Measurements from ENCODE around the gene TBCD. TPM values are rescaled to one million over a fixed set of nuclear protein-coding genes. Genes with fewer than 3 reads are reported as not detected.
"Not testable (repeated sequence)": the region's sequence is repeated elsewhere in the genome, so short reads cannot be mapped to it uniquely, and the experiment has no call there.

The TBCD gene
- polyA plus RNA-seq, 3 donors from 2014 or later: 70.2 to 142 (median 99.7) TPM

GRCh38 chr17:82965371-82965770 is 213.5 kb downstream of the TBCD start:
- no peak for DNase-seq
- peaks cover 5 to 7% of the 10 kb centered on the region in 2 donors for H3K4me1 Mint-ChIP-seq
- peaks cover 0 to 7% (median 3%) of the 10 kb centered on the region in 3 donors for H3K36me3 Mint-ChIP-seq
- H3K4me3 Mint-ChIP-seq: no peak overlapping the region
- no peak overlapping the region for H3K27ac Mint-ChIP-seq
- no peaks in the 10 kb centered on the region for H3K9me3 Mint-ChIP-seq
- H3K27me3 Mint-ChIP-seq (ENCODE audit: low read depth in 3 of 3): no peaks in the 10 kb centered on the region

- no peak for DNase-seq
- H3K4me3 Mint-ChIP-seq: no peak overlapping the region
- no peaks in the 10 kb centered on the region for H3K9me3 Mint-ChIP-seq
- H3K27me3 Mint-ChIP-seq (ENCODE audit: low read depth in 3 of 3): no peaks in the 10 kb centered on the region
- H3K36me3 Mint-ChIP-seq: peaks cover 0 to 7% (median 3%) of the 10 kb centered on the region in 3 donors
- H3K4me1 Mint-ChIP-seq: peaks cover 5 to 7% of the 10 kb centered on the region in 2 donors
- peak overlapping the region in 1 of 6 donors; percentile 7 for H3K27ac Mint-ChIP-seq
Measured at GRCh38 chr17:82966415-82966814, 214.6 kb downstream of the TBCD start.

GRCh38 chr17:82967268-82968032 is 215.6 kb downstream of the TBCD start:
- Mint-ChIP-seq H3K27ac (no peak overlapping the region), H3K9me3 (no peaks in the 10 kb centered on the region), H3K4me3 (no peak overlapping the region), H3K27me3 (ENCODE audit: low read depth in 3 of 3) (no peaks in the 10 kb centered on the region), H3K36me3 (peaks cover 0 to 7% (median 3%) of the 10 kb centered on the region in 3 donors), H3K4me1 (peaks cover 5 to 7% of the 10 kb centered on the region in 2 donors)
- DNase-seq: no peak

DNA sequence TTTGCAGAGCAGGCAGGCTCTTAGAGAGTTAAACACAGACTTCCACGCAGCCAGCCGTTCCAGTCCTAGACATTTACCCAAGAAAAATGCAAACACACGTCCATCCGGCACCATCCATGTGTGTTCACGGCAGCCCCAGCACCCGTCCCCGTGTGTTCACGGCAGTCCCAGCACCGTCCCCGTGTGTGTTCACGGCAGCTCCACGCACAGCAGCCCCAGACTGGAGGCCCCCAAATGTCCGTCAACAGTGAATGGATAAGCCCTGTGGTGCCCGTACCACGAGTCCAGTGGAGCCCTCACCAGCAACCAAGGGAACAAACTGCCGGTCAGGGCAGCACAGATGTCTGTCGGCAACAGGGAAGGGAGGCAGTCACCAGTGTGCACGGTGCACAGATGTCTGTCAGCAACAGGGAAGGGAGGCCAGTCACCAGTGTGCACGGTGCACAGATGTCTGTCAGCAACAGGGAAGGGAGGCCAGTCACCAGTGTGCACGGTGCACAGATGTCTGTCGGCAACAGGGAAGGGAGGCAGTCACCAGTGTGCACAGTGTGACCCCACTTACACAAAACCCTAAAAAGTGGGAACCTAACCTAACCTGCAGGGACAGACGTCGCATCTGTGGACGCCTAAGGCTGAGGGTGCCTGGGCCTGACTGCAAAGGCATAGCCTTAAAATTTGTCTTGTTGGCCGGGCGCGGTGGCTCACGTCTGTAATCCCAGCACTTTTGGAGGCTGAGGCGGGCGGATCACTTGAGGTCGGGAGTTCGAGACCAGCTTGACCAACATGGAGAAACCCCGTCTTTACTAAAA is 216.4 kb downstream of the TBCD start:
- not testable (repeated sequence) for H3K27me3 Mint-ChIP-seq (ENCODE audit: low read depth in 3 of 3); H3K36me3 Mint-ChIP-seq; H3K27ac Mint-ChIP-seq; H3K9me3 Mint-ChIP-seq; H3K4me1 Mint-ChIP-seq; DNase-seq; H3K4me3 Mint-ChIP-seq

DNA sequence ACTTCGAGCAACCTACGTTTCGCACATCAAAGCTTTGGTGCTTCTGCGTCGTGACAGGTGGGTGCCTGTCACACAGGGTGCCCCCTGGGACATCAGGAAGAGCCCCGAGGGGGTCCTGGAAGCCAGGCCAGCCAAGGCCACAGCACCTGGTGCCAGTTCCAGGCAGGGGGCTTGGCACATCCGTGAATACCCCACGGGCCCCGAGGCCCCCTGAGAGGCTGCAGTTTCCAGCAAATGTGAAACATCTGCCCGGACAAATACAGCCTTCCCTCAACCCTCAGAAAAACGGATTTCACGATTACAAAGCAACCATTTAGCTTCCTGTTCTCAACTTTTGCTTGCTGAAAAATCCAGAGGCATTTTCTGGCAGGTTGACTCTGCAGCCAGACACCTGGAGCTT is 218.2 kb downstream of the TBCD start:
- no peak overlapping the region for H3K27ac Mint-ChIP-seq
- no peak for DNase-seq
- no peaks in the 10 kb centered on the region for H3K27me3 Mint-ChIP-seq (ENCODE audit: low read depth in 3 of 3)
- no peaks in the 10 kb centered on the region for H3K9me3 Mint-ChIP-seq
- H3K36me3 Mint-ChIP-seq: peaks cover 0 to 7% (median 3%) of the 10 kb centered on the region in 3 donors
- no peaks in the 10 kb centered on the region for H3K4me1 Mint-ChIP-seq
- no peak overlapping the region for H3K4me3 Mint-ChIP-seq

- no peaks in the 10 kb centered on the region for H3K4me1 Mint-ChIP-seq
- peaks cover 0 to 7% (median 3%) of the 10 kb centered on the region in 3 donors for H3K36me3 Mint-ChIP-seq
- H3K9me3 Mint-ChIP-seq: no peaks in the 10 kb centered on the region
- no peak overlapping the region for H3K4me3 Mint-ChIP-seq
- no peaks in the 10 kb centered on the region for H3K27me3 Mint-ChIP-seq (ENCODE audit: low read depth in 3 of 3)
- no peak for DNase-seq
- H3K27ac Mint-ChIP-seq: no peak overlapping the region
Measured at GRCh38 chr17:82970818-82971590, 219.1 kb downstream of the TBCD start.

DNA sequence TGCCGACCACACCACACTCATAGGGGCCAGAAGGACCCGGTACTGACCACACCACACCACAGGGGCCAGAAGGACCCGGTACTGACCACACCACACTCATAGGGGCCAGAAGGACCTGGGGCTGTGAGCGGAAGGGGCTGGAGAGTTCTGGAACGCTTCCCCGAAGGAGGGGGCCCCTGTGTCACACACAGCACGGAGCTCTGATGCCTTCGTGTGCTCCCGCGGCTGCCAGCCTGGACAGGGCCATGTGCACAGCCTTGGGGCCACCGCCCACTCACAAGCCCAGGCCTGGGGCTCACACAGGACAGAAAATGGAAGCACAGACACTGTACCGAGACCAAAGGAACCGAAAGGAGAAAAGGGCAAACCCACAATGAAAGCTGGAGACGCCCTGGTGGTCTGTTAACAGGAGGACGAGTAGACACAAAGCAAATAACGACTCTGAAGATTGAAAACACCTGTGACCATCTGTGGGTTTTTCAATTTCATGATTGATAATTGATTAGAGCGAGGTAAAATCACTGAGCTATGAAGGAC is 221.0 kb downstream of the TBCD start:
- H3K4me1 Mint-ChIP-seq: no peaks in the 10 kb centered on the region
- no peak overlapping the region for H3K4me3 Mint-ChIP-seq
- no peak for DNase-seq
- peak overlapping the region in 1 of 6 donors; percentile 45 for H3K27ac Mint-ChIP-seq
- H3K36me3 Mint-ChIP-seq: no peaks in the 10 kb centered on the region
- H3K27me3 Mint-ChIP-seq (ENCODE audit: low read depth in 3 of 3): no peaks in the 10 kb centered on the region
- no peaks in the 10 kb centered on the region for H3K9me3 Mint-ChIP-seq

DNA sequence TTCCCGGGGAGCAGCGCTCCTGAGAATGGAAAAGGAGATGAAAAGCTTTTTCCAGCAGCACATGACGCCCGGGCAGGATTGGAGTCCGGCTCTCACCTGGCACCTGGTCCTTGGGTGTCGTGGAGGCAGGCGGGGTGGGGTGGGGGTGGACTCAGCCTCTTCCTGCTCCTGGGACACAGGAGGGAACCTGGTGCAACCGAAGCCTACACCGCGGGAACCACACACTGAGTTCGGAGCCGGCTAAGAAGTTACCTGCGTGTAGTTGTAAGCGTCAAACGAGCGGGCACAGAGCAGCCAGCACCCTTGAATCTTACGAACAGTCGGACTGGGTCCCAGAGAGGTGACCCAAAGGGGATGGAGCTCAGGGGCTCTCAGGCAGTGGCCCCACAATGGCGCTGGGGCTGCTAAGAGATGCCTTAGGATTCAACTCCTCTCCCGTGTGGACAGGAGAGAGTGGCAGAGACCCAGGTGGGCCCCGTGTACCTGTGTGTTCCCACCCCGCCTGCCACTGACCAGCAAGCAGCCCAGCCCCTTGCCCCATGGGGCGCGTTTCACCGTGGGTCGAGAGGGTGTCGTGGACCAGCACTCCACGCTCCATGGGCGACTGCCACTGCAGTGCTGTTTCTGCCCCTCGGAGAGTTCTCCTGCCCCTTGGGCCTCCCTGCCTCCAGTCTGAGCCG is 221.7 kb downstream of the TBCD start:
- Mint-ChIP-seq H3K9me3 (no peaks in the 10 kb centered on the region), H3K36me3 (no peaks in the 10 kb centered on the region), H3K4me1 (peaks cover 6% of the 10 kb centered on the region in 2 donors), H3K27me3 (ENCODE audit: low read depth in 3 of 3) (peaks cover 0 to 1% (median 0%) of the 10 kb centered on the region in 3 donors), H3K27ac (peak overlapping the region in 1 of 6 donors; percentile 30), H3K4me3 (no peak overlapping the region)
- no peak for DNase-seq

DNA sequence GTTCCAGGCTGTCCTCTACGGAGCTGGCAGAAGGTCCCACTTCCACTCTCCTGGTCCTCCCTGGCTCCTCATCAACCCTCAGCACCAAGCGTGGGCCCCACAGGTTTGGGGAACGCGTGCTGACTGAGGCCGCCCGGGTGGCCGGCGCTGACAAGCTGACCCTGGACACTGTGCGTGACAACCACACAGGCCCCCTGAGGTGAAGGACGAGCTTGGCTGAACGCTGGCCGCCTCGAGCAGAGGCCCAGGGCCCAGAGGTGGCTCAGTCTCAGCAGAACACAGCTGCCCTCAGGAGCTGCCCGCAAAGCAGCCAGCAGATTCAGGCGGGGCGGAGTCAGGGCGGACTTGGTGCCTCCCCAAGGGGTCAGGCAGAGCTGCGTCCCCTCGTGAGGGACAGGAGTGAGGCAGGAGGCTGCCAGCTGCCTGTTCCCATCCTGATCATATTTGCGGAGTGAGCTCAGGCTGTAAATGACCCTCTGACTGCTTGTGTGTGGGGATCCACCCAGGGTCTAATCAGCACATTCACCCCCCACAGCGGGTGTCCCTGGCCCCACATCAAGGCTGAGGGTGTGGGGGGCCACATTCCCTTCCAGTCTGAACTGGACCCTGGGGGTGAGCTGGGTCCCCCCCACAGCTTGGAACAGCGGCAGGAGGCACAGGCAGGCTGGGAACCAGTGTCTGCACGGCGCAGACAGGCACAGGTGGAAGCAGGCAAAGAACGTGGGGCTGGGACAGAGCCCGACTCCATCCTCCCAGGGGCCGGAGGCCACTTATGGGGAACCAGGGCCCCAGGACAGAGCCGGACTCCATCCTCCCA is 222.5 kb downstream of the TBCD start:
- no peak for DNase-seq
- Mint-ChIP-seq H3K9me3 (no peaks in the 10 kb centered on the region), H3K4me3 (no peak overlapping the region), H3K36me3 (no peaks in the 10 kb centered on the region), H3K27ac (peak overlapping the region in 1 of 6 donors; percentile 30), H3K27me3 (ENCODE audit: low read depth in 3 of 3) (peaks cover 0 to 1% (median 0%) of the 10 kb centered on the region in 3 donors), H3K4me1 (peaks cover 13 to 14% of the 10 kb centered on the region in 2 donors)

DNA sequence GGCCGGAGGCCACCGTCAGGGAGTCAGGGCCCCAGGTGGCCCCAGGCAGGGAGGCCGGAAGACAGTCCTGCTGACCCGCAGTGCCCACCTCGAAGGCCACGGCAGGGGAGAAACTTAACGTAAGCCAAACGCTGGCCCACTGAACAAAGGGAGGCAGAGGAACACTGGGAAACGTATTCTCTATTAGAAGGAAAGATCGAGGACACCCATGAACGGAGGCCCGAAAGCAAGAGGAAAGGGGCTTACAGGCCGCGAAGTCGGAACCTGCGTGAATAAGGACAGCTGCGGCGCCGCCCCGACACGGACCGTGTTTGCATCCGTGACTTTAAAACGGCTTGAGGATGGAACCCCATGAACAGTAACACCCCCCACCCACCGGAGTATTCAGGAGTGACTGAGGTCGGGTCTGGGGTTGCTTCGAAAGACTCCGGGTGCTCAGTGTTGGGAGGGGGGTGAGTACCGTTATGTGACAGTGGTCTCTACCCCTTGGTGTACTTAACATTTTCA is 225.2 kb downstream of the TBCD start:
- Mint-ChIP-seq H3K27ac (peak overlapping the region in 1 of 6 donors; percentile 60), H3K9me3 (no peaks in the 10 kb centered on the region), H3K4me1 (peaks cover 24 to 25% of the 10 kb centered on the region in 2 donors), H3K36me3 (no peaks in the 10 kb centered on the region), H3K27me3 (ENCODE audit: low read depth in 3 of 3) (peaks cover 0 to 1% (median 1%) of the 10 kb centered on the region in 3 donors), H3K4me3 (no peak overlapping the region)
- DNase-seq: no peak

DNA sequence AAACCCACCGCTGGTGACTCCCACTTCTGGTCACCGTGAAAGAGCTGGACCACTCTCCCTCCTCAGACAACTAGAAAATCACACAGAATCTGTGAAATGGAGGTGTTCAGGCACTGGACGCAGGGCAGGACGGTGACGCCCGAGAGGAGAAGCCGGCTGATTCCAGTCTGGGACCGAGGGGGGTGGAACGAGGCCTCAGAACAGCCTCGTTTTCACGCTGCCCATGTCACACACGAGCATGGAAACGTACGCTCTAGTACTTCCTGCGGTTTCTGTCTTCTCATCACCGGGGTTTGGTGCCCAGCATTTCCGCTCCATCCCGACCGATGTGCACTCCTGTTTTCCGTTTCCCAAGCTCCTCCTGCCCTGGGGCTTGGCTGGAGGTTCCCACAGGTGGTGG is 225.7 kb downstream of the TBCD start:
- Mint-ChIP-seq H3K4me3 (no peak overlapping the region), H3K9me3 (no peaks in the 10 kb centered on the region), H3K36me3 (no peaks in the 10 kb centered on the region), H3K27me3 (ENCODE audit: low read depth in 3 of 3) (peaks cover 0 to 1% (median 1%) of the 10 kb centered on the region in 3 donors), H3K27ac (no peak overlapping the region), H3K4me1 (peaks cover 24 to 25% of the 10 kb centered on the region in 2 donors)
- no peak for DNase-seq

DNA sequence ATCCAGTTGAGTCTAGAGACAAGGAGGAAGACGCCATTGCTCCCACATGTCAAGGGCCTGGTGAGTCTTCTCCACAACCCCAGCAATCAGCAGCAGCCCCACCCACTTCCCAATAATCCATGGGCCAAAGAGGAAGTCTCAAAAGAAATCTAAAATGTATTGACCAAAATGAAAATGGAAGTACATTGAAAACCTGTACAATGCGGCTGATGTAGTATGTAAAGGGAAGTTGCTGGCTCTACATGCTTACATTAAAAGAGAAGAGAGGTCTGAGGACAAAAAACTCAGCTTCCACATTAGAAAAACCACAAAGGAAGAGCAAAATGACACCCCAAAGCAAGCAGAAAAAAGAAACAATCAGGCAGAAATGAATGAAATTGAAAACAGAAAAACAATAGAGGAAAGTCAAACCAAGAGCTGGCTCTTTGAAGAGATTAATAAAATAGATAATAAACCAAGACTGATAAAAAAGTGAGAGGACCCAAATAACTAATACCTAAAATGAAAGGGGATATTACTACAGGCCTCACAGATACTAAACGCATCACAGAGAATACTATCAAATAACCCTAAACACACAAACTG is 227.0 kb downstream of the TBCD start:
- no peaks in the 10 kb centered on the region for H3K36me3 Mint-ChIP-seq
- H3K27me3 Mint-ChIP-seq (ENCODE audit: low read depth in 3 of 3): peaks cover 0 to 1% (median 1%) of the 10 kb centered on the region in 3 donors
- peak overlapping the region; percentile 44 to 65 (median 54) for H3K4me3 Mint-ChIP-seq
- peak; percentile 19 to 37 (median 30) for DNase-seq
- peak overlapping the region; percentile 53 to 94 (median 74) for H3K27ac Mint-ChIP-seq
- no peaks in the 10 kb centered on the region for H3K9me3 Mint-ChIP-seq
- peaks cover 25% of the 10 kb centered on the region in 2 donors for H3K4me1 Mint-ChIP-seq
